NCI-H2029 (cell line): Measurements from ENCODE around the gene SLC26A2.
"Not testable (repeated sequence)": the region's sequence is repeated elsewhere in the genome, so short reads cannot be mapped to it uniquely, and the experiment has no call there.

Experiments used
- DNase-seq: peaks from one replicate; lab custom pipeline; 2025; lab: John Stamatoyannopoulos, UW

The SLC26A2 gene

GRCh38 chr5:149937610-149938009, 22.9 kb upstream of the SLC26A2 start:
- DNase-seq, result peak; percentile 97

GRCh38 chr5:149938279-149938678, 22.3 kb upstream of the SLC26A2 start:
- no peak for DNase-seq

- DNase-seq, result no peak
Observed at GRCh38 chr5:149938791-149939358, 21.7 kb upstream of the SLC26A2 start.

- no peak for DNase-seq
Observed at GRCh38 chr5:149939546-149939945, 21.0 kb upstream of the SLC26A2 start.

- DNase-seq, result no peak
Observed at GRCh38 chr5:149940077-149940574, 20.4 kb upstream of the SLC26A2 start.

- no peak for DNase-seq
Observed at GRCh38 chr5:149940941-149941644, 19.5 kb upstream of the SLC26A2 start.

GRCh38 chr5:149941795-149942194, 18.8 kb upstream of the SLC26A2 start:
- DNase-seq, result no peak

GRCh38 chr5:149942199-149942598, 18.4 kb upstream of the SLC26A2 start:
- DNase-seq, result no peak

- DNase-seq, result not testable (repeated sequence)
Observed at GRCh38 chr5:149942741-149943169, 17.8 kb upstream of the SLC26A2 start.

- DNase-seq, result not testable (repeated sequence)
Observed at GRCh38 chr5:149943177-149943949, 17.2 kb upstream of the SLC26A2 start.

- DNase-seq, result no peak
Observed at GRCh38 chr5:149944666-149945065, 15.9 kb upstream of the SLC26A2 start, which contains the start of gene PDE6A. PDE6A (minus strand) TSS chr5:149944793; CDS start chr5:149944673, 120 bp downstream.

GRCh38 chr5:149946118-149946517, 14.4 kb upstream of the SLC26A2 start:
- DNase-seq, result no peak

- DNase-seq, result no peak
Observed at GRCh38 chr5:149948993-149949392, 11.6 kb upstream of the SLC26A2 start.

- no peak for DNase-seq
Observed at GRCh38 chr5:149951138-149951749, 9.3 kb upstream of the SLC26A2 start.

- no peak for DNase-seq
Observed at GRCh38 chr5:149953436-149954121, 7.0 kb upstream of the SLC26A2 start.

- DNase-seq, result no peak
Observed at GRCh38 chr5:149954798-149955197, 5.8 kb upstream of the SLC26A2 start.

- DNase-seq, result no peak
Observed at GRCh38 chr5:149956685-149957084, 3.9 kb upstream of the SLC26A2 start.

GRCh38 chr5:149957855-149958254, 2.7 kb upstream of the SLC26A2 start:
- DNase-seq, result no peak

GRCh38 chr5:149959406-149960236, 937 bp upstream of the SLC26A2 start:
- no peak for DNase-seq

- DNase-seq, result no peak
Observed at GRCh38 chr5:149961186-149961685, 678 bp downstream of the SLC26A2 start.
